Colonic mucosa (tissue), 4 donors: ENCODE data around the gene ALG13. TPM values are rescaled to one million over a fixed set of nuclear protein-coding genes. Genes with fewer than 3 reads are reported as not detected.

Experiments used
- DNase-seq: peaks from one replicate; pipeline ENCODE4 v3.0.0-alpha.2; 2020
- H3K27ac ChIP-seq: fragments of 200-600 bp; one replicate; pipeline ENCODE4 v1.8.0; 2021
- H3K27me3 ChIP-seq: fragments of 200-600 bp; one replicate; pipeline ENCODE4 v1.8.0; 2021
- H3K36me3 ChIP-seq: fragments of 200-600 bp; one replicate; pipeline ENCODE4 v1.8.0; 2021
- H3K4me1 ChIP-seq: fragments of 200-600 bp; one replicate; pipeline ENCODE4 v1.8.0; 2021; ENCODE audit warnings: mild to moderate bottlenecking
- H3K4me3 ChIP-seq: fragments of 200-600 bp; one replicate; pipeline ENCODE4 v1.8.0; 2021
- H3K9ac ChIP-seq, 2 donors: one replicate each; pipeline ENCODE4 v1.7.0; 2013; ENCODE audit warnings: control low read depth in 2 of 2, low read depth in 2 of 2, low read length in 2 of 2
- H3K9me3 ChIP-seq: fragments of 200-600 bp; one replicate; pipeline ENCODE4 v1.8.0; 2021
- intact Hi-C: fragments of 100-400 bp; cut with DNase I; formaldehyde crosslinking; loops from one replicate; pipeline ENCODE4 v1.14.1; 2022
- total RNA-seq, 2 donors: library from RNA; stranded (reverse); fragmentation: NEBNext Ultra II Directional in 1 of 2; extraction: Animal tissue kit (Norgen Biotek cat#: 25700) in 1 of 2; gene quantifications; one replicate each; pipeline ENCODE4 v1.2.1, GENCODE V29; 2021
- TF ChIP-seq, protein P1 (sequence below): fragments of 200-600 bp; IDR thresholded peaks from one replicate; pipeline ENCODE4 v1.8.0; 2022; ENCODE audit warnings: antibody characterized with exemption, mild to moderate bottlenecking
- donor health status: healthy.
- donor health status: DM: no; HTN: no; CAD: no.
- donor health status: DM: no; HTN: no; CAD: no.

Gene ALG13
- total RNA-seq, 2 donors from 2014 or later, result 50.3 to 51.7 TPM

DNA sequence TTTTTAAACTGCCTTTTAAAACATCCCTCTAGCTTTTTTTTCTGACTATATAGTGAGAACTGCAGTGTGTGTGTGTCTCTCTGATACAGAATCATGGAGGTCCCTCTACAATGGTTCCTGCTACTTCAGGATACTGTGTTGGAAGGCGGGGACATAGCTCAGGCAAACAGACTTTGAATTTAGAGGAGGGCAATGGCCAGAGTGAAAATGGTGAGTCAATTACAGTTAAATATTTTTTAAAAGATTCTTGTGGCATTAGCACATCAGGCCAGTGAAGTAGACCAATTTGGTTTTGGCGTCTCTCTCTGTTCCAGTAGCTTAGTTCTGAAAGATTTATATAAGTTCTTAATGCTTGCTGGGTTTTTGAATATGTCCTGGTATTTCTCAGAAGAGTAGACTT lies 47.1 kb downstream of the ALG13 start:
- H3K9ac ChIP-seq, result no peak overlapping the region
- intact Hi-C loops, result no loop called here
- H3K36me3 ChIP-seq, result peaks cover 14% of the 10 kb centered on the region
- H3K4me1 ChIP-seq, result no peaks in the 10 kb centered on the region
- TF ChIP-seq, protein P1, sequence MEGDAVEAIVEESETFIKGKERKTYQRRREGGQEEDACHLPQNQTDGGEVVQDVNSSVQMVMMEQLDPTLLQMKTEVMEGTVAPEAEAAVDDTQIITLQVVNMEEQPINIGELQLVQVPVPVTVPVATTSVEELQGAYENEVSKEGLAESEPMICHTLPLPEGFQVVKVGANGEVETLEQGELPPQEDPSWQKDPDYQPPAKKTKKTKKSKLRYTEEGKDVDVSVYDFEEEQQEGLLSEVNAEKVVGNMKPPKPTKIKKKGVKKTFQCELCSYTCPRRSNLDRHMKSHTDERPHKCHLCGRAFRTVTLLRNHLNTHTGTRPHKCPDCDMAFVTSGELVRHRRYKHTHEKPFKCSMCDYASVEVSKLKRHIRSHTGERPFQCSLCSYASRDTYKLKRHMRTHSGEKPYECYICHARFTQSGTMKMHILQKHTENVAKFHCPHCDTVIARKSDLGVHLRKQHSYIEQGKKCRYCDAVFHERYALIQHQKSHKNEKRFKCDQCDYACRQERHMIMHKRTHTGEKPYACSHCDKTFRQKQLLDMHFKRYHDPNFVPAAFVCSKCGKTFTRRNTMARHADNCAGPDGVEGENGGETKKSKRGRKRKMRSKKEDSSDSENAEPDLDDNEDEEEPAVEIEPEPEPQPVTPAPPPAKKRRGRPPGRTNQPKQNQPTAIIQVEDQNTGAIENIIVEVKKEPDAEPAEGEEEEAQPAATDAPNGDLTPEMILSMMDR, result no peak
- H3K27ac ChIP-seq, result no peak overlapping the region
- H3K4me3 ChIP-seq, result no peak overlapping the region
- no peaks in the 10 kb centered on the region for H3K9me3 ChIP-seq
- DNase-seq, result no peak
- no peaks in the 10 kb centered on the region for H3K27me3 ChIP-seq

DNA sequence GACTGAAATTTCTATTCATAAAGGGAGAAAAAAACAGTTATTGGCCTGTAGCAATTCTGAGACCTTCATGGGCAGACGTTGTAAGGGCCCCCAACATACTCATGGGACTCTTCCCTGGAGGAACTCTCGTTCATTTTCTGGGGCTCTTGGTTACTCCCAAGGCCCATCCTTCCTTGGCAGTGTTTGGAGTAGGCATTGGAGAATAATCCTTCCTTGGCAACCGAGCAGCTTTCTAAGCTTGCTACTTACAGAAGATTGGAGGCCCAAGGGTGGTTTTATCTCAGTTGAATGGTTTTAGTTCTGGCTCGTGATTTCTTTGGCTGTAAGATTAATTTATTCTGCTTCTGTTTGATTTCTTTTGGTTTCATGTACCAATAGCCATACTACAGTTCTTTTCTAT lies 50.4 kb downstream of the ALG13 start:
- Histone ChIP-seq H3K27me3 (no peaks in the 10 kb centered on the region), H3K4me1 (no peaks in the 10 kb centered on the region), H3K36me3 (peaks cover 14% of the 10 kb centered on the region), H3K9ac (no peak overlapping the region), H3K9me3 (no peaks in the 10 kb centered on the region), H3K27ac (no peak overlapping the region), H3K4me3 (no peak overlapping the region)
- intact Hi-C loops, result no loop called here
- DNase-seq, result no peak
- TF ChIP-seq, protein P1, result no peak

DNA sequence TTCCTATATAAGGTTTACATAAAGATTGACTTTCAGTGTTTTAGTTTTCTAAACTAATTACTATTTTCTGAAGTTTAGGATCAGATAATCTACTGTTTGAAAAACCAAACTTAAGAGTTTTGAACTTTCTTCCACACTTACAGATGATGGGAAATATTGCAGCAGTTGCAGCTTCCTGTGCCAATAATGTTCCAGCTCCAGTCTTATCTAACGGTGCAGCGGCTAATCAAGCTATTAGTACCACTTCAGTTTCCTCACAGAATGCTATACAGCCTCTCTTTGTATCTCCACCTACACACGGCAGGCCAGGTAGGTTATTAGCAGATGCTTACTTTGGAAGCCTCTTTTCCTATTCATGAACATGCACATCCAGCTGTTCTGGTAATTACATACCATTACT lies 55.6 kb downstream of the ALG13 start:
- Histone ChIP-seq H3K27me3 (no peaks in the 10 kb centered on the region), H3K4me1 (no peaks in the 10 kb centered on the region), H3K4me3 (no peak overlapping the region), H3K9ac (no peak overlapping the region), H3K27ac (no peak overlapping the region), H3K36me3 (peaks cover 6% of the 10 kb centered on the region), H3K9me3 (no peaks in the 10 kb centered on the region)
- DNase-seq, result no peak
- intact Hi-C loops, result no loop called here
- TF ChIP-seq, protein P1, result no peak

DNA sequence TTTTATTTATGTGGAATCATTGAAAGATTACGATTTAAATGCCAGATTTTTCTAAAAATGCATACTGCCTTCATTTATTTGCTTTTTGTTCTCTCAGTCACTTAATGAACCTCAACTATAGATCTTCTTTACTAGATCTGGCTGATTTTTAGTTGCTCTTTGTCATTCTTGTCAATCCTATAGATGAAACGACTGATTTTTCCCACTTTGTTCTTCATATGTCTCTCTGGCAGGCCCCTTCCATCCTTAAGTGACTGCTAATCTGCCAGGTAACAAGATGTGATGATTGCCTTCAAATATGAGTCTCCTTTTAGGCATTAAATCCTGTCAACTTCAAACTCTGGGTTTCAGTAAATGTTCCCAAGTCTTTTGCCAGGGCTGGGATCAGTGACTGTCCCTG lies 61.0 kb downstream of the ALG13 start:
- no peaks in the 10 kb centered on the region for H3K4me1 ChIP-seq
- no peaks in the 10 kb centered on the region for H3K9me3 ChIP-seq
- no peak overlapping the region for H3K4me3 ChIP-seq
- no peaks in the 10 kb centered on the region for H3K27me3 ChIP-seq
- no peak overlapping the region for H3K9ac ChIP-seq
- TF ChIP-seq, protein P1, result no peak
- intact Hi-C loops, result no loop called here
- no peak for DNase-seq
- H3K27ac ChIP-seq, result no peak overlapping the region
- peaks cover 7% of the 10 kb centered on the region for H3K36me3 ChIP-seq

DNA sequence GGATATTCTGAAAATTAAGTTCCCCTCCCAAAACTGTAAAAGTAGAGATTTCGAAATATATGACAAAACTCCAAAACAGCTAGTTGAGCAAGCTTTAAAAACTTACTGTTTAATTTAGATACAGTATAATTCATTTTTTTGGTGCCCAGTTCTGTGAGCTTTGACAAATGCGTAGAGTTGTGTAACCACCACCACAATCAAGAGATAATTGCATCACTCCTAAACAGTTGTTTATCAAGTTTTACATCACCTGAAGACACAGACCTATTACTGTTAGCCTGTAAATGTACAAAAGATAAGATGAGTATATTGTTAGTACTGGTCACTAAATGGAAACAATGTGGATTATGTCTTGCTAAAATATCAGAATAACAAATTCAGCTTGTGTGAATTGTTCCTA lies 62.3 kb downstream of the ALG13 start:
- peaks cover 5% of the 10 kb centered on the region for H3K36me3 ChIP-seq
- no peak overlapping the region for H3K9ac ChIP-seq
- H3K27me3 ChIP-seq, result no peaks in the 10 kb centered on the region
- no peak overlapping the region for H3K4me3 ChIP-seq
- no peak for DNase-seq
- intact Hi-C loops, result no loop called here
- TF ChIP-seq, protein P1, result no peak
- no peak overlapping the region for H3K27ac ChIP-seq
- no peaks in the 10 kb centered on the region for H3K4me1 ChIP-seq
- no peaks in the 10 kb centered on the region for H3K9me3 ChIP-seq

DNA sequence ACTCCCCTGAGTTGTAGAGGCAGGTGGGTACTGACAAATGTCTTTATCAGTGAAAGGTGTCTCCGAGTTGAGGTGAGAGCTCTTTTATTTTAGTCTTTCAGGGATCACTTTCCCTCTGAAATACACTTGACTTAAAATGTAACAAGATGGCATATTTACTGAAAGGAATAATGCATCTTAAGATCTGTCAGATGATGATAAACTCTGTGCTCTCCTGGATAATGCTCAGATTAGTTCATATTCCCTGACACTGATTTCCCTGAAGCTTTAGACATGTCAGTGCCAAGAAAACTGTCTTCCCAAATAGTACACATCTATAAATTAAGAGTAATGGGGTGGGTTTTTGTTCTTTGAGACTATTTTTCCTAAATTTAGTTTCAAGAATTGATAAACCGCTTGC lies 75.5 kb downstream of the ALG13 start:
- Histone ChIP-seq H3K9me3 (no peaks in the 10 kb centered on the region), H3K4me3 (no peak overlapping the region), H3K27me3 (no peaks in the 10 kb centered on the region), H3K9ac (no peak overlapping the region), H3K27ac (no peak overlapping the region), H3K4me1 (no peaks in the 10 kb centered on the region), H3K36me3 (no peaks in the 10 kb centered on the region)
- TF ChIP-seq, protein P1, result no peak
- intact Hi-C loops, result no loop called here
- no peak for DNase-seq
